GM19193 (cell line): ENCODE measurements around the gene GADD45A.

Experiments used
- POLR2A ChIP-seq: IDR thresholded peaks from 4 replicates; pipeline ENCODE4 v1.6.1; 2011; ENCODE audit not compliant: insufficient read depth, insufficient read length; ENCODE audit errors: extremely low read depth

The GADD45A gene

GRCh38 chr1:67700692-67701410 is 15.8 kb downstream of the GADD45A start:
- no peak for TF ChIP-seq POLR2A

GRCh38 chr1:67701876-67702275 is 16.9 kb downstream of the GADD45A start:
- TF ChIP-seq POLR2A = no peak

- TF ChIP-seq POLR2A = no peak
These were observed 19.4 kb downstream of the GADD45A start for GRCh38 chr1:67704351-67704750.

GRCh38 chr1:67705735-67706453 is 20.9 kb downstream of the GADD45A start:
- TF ChIP-seq POLR2A = no peak

- no peak for TF ChIP-seq POLR2A
These were observed 23.6 kb downstream of the GADD45A start for GRCh38 chr1:67708606-67709005.

- TF ChIP-seq POLR2A = no peak
These were observed 25.4 kb downstream of the GADD45A start for GRCh38 chr1:67710417-67710816.

DNA sequence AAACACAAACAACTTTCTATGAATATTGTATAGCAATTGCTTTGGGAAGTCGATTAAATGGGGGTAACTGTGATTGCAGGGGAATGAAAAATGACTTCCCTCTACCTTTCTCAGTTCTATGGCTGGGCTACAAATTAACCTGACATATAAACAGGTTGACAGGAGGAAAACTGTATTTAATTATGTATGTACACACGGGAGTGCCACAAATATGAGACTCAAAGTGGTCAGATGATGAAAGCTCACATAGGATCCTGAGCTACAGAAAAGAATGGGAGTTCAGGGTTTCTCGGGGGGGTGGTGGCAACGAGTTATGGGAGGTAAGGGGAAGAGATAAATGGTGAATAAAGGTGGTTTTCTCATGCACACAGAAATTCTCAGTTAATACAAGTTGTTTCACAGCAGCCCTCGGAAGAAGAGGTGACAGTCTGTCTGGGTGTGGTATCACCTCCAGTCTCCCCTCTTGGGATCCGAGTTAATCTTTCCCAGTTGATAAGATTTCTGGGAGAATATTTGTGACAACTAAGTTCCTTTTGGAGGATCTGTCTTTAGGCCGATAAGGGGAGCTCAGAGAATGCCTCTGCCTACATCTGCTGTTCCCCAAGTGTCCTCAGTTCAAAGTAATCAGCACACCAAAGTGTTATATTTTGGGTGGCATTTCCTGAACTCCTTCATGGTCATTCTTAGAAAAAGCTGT is 26.3 kb downstream of the GADD45A start:
- no peak for TF ChIP-seq POLR2A

DNA sequence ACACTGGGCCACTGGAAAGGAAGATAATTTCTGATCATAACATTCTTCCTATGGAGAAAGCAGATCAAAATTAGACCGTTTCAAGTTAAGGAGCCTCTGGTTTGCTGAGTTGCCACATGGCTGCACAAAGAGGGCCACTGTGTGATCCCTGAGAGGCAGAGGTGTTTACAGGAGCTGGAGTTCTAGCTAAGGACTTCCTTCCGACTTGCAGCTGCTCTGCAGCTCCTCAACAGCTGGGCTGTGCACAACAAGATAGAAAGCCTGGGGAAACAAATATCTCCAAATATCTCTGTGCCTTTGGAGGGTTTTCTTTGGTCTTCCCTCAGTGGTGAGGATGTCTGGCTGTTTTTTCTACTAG is 26.8 kb downstream of the GADD45A start:
- no peak for TF ChIP-seq POLR2A

- TF ChIP-seq POLR2A = no peak
These were observed 28.3 kb downstream of the GADD45A start for GRCh38 chr1:67713057-67713846.

- no peak for TF ChIP-seq POLR2A
These were observed 30.8 kb downstream of the GADD45A start for GRCh38 chr1:67715819-67716218.

- no peak for TF ChIP-seq POLR2A
These were observed 31.8 kb downstream of the GADD45A start for GRCh38 chr1:67716800-67717199.

DNA sequence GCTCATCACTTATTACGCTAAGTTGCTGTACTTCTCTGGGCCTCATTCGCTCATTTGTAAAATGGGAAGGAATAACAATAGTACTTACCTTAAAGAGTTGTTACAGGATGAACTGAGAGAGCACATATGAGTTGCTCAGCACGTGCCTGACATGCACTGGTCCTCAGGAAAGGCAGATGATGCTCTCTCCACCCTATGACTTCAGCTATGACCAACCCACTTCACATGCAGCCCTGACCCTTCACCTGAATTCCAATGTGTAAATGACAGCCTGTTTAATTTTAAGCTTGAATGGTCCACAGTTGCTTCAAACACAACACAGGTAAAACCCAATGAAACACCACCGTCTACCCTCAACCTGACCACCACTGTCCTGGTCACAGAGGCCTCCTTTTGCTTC is 32.9 kb downstream of the GADD45A start:
- no peak for TF ChIP-seq POLR2A

DNA sequence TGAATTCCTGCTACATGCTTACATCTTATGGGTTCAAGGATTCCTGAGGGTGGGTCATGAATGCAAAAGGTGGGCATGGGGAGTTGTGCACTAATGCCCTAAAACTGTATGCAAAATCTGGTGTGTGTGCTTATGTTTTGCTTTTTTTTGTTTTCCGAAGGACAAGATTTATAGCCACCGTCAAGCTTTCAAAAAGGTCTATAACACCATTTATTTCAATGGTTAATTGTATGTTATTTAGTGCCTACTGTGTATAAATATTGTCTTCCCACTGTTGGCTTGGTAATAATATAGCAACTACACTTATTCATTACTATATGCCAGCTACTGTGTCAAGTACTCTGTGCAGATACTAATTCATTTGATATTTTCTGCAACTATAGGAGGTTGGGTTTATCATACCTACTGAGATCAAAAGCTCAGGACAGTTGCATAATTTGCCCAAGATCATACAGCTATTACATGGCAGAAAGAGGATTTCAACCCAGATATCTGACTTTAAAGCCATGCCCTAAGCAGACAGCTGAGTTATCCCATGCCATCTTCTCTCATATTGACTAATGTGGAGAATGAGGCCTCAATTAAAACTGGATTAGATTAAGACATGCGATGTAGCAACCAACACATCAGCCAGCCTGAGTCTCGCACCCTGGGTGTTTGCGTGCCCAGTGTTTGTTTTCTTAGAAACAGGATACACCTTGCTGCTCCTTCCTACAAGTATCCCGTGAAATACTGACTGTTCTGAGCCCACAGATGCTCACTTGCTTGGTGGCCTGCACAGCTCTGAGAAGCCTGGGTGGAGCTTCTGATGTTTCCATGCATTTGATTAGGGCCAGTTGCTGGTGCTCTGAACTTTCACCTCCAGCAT is 34.6 kb downstream of the GADD45A start:
- TF ChIP-seq POLR2A = no peak

DNA sequence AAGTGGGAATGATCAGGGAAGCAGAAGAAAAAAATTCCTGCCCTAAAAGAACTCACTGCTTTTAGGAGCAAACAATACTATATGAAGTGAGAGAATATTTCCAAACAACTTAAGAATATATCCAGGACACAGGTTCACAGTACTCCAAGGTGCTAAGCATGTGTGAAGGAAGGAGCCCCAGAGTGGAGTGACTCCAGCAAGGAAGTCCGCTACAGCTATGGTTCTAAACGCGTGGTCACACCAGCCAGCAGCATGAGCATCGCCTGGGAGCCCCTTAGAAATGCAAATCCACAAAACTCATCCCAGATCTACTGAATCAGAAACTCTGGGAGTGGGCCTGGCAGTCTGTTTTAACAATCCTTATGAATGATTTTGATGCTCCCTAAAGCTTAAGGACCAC is 36.1 kb downstream of the GADD45A start:
- no peak for TF ChIP-seq POLR2A
